ENCODE data around the gene NPHP1. TPM values are rescaled to one million over a fixed set of nuclear protein-coding genes. Genes with fewer than 3 reads are reported as not detected.

The NPHP1 gene
- total RNA-seq, 1 experiment from 2014 or later = 2.5 TPM

GRCh38 chr2:110124939-110125691 is 79.7 kb downstream of the NPHP1 start:
- H3K27ac Mint-ChIP-seq = no peak overlapping the region
- H3K4me1 Mint-ChIP-seq = no peaks in the 10 kb centered on the region
- no peak overlapping the region for H3K4me3 Mint-ChIP-seq
- H3K27me3 Mint-ChIP-seq (ENCODE audit: low read depth) = no peaks in the 10 kb centered on the region
- POLR2A ChIA-PET = no interaction called here
- ATAC-seq (no peak), DNase-seq (ENCODE audit: low spot score) (no peak)
- TF ChIP-seq, protein P1, sequence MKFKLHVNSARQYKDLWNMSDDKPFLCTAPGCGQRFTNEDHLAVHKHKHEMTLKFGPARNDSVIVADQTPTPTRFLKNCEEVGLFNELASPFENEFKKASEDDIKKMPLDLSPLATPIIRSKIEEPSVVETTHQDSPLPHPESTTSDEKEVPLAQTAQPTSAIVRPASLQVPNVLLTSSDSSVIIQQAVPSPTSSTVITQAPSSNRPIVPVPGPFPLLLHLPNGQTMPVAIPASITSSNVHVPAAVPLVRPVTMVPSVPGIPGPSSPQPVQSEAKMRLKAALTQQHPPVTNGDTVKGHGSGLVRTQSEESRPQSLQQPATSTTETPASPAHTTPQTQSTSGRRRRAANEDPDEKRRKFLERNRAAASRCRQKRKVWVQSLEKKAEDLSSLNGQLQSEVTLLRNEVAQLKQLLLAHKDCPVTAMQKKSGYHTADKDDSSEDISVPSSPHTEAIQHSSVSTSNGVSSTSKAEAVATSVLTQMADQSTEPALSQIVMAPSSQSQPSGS (CRISPR knock-in tag; IDR thresholded peaks at IDR 0.05; ENCODE audit: borderline replicate concordance, low read depth) = no peak
- no peak for TF ChIP-seq NR1H2 (CRISPR knock-in tag; IDR thresholded peaks at IDR 0.05)
- no peak for TF ChIP-seq SOX15 (CRISPR knock-in tag; IDR thresholded peaks at IDR 0.05)
- no peak for TF ChIP-seq NR2C2 (CRISPR knock-in tag; IDR thresholded peaks at IDR 0.05)
- no peak for TF ChIP-seq ZNF219 (CRISPR knock-in tag; IDR thresholded peaks at IDR 0.05; ENCODE audit: borderline replicate concordance)
- no peaks in the 10 kb centered on the region for H3K36me3 Mint-ChIP-seq
- H3K9me3 Mint-ChIP-seq = no peaks in the 10 kb centered on the region
- CTCF ChIA-PET = interaction anchor here (1.4 kb wide), 1 partner anchor 9 kb away, joined by 9 read pairs; the partner anchor contains the start of gene MALL

DNA sequence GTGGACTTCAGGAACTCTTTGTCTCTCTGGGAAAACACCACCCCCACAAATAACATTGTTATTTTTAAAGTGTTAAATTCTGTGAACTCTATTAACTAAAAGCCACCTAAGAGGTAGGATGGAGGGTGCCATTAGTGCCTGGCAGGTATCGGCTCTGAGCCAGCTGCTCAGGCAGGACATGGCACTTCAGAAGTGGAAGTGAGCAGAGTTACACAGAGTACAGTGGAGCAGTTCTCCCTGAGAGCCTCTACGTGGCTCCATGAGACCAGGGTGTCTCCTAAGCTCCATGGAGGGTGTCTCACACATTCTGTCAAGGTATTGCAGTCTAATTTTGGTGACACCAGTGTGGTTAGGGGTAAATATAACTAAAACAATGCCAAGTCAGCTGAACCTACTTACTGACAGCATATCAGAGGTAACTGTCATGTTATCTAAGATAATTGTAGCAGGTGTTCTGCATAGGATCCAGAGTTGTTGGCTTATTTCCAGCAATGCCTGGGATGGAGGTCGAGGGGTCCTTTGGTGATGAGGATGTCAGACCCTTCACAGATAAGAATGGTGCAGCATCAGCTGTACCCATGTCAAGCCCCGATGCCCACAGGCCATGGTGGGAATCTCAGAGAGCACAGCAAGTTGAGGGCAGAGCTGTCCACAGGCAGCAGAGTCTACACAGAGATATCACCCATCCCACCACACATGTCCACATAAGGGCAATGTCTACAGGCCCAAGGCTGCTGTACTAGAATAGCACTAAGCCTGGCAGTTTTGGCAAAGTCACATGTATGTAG is 80.6 kb downstream of the NPHP1 start:
- Mint-ChIP-seq H3K4me3 (no peak overlapping the region), H3K36me3 (no peaks in the 10 kb centered on the region), H3K9me3 (no peaks in the 10 kb centered on the region), H3K27me3 (ENCODE audit: low read depth) (no peaks in the 10 kb centered on the region), H3K4me1 (no peaks in the 10 kb centered on the region), H3K27ac (no peak overlapping the region)
- POLR2A ChIA-PET = no interaction called here
- DNase-seq (ENCODE audit: low spot score) = no peak
- TF ChIP-seq, protein P2, sequence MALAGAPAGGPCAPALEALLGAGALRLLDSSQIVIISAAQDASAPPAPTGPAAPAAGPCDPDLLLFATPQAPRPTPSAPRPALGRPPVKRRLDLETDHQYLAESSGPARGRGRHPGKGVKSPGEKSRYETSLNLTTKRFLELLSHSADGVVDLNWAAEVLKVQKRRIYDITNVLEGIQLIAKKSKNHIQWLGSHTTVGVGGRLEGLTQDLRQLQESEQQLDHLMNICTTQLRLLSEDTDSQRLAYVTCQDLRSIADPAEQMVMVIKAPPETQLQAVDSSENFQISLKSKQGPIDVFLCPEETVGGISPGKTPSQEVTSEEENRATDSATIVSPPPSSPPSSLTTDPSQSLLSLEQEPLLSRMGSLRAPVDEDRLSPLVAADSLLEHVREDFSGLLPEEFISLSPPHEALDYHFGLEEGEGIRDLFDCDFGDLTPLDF (CRISPR knock-in tag; IDR thresholded peaks at IDR 0.05) = no peak
- TF ChIP-seq, protein P1 (CRISPR knock-in tag; IDR thresholded peaks at IDR 0.05; ENCODE audit: borderline replicate concordance, low read depth) = no peak
- TF ChIP-seq RORB (CRISPR knock-in tag; IDR thresholded peaks at IDR 0.05) (no peak), ZNF219 (CRISPR knock-in tag; IDR thresholded peaks at IDR 0.05; ENCODE audit: borderline replicate concordance) (no peak), GTF2I (CRISPR knock-in tag; conservative IDR thresholded peaks at IDR 0.05) (no peak), MXD4 (CRISPR knock-in tag; IDR thresholded peaks at IDR 0.05; ENCODE audit: borderline replicate concordance) (no peak), GABPB1 (CRISPR knock-in tag; IDR thresholded peaks at IDR 0.05) (no peak), GRHL2 (CRISPR knock-in tag; IDR thresholded peaks at IDR 0.05; ENCODE audit: insufficient replicate concordance, severe bottlenecking) (no peak), PRRX2 (CRISPR knock-in tag; IDR thresholded peaks at IDR 0.05) (no peak), KAT7 (CRISPR knock-in tag; IDR thresholded peaks at IDR 0.05; ENCODE audit: borderline replicate concordance) (no peak), TEAD1 (CRISPR knock-in tag; IDR thresholded peaks at IDR 0.05) (no peak)
- TF ChIP-seq, protein P3, sequence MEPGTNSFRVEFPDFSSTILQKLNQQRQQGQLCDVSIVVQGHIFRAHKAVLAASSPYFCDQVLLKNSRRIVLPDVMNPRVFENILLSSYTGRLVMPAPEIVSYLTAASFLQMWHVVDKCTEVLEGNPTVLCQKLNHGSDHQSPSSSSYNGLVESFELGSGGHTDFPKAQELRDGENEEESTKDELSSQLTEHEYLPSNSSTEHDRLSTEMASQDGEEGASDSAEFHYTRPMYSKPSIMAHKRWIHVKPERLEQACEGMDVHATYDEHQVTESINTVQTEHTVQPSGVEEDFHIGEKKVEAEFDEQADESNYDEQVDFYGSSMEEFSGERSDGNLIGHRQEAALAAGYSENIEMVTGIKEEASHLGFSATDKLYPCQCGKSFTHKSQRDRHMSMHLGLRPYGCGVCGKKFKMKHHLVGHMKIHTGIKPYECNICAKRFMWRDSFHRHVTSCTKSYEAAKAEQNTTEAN (CRISPR knock-in tag; IDR thresholded peaks at IDR 0.05) = no peak
- TF ChIP-seq, protein P4, sequence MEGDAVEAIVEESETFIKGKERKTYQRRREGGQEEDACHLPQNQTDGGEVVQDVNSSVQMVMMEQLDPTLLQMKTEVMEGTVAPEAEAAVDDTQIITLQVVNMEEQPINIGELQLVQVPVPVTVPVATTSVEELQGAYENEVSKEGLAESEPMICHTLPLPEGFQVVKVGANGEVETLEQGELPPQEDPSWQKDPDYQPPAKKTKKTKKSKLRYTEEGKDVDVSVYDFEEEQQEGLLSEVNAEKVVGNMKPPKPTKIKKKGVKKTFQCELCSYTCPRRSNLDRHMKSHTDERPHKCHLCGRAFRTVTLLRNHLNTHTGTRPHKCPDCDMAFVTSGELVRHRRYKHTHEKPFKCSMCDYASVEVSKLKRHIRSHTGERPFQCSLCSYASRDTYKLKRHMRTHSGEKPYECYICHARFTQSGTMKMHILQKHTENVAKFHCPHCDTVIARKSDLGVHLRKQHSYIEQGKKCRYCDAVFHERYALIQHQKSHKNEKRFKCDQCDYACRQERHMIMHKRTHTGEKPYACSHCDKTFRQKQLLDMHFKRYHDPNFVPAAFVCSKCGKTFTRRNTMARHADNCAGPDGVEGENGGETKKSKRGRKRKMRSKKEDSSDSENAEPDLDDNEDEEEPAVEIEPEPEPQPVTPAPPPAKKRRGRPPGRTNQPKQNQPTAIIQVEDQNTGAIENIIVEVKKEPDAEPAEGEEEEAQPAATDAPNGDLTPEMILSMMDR (IDR thresholded peaks at IDR 0.05) = no peak
- TF ChIP-seq, protein P5, sequence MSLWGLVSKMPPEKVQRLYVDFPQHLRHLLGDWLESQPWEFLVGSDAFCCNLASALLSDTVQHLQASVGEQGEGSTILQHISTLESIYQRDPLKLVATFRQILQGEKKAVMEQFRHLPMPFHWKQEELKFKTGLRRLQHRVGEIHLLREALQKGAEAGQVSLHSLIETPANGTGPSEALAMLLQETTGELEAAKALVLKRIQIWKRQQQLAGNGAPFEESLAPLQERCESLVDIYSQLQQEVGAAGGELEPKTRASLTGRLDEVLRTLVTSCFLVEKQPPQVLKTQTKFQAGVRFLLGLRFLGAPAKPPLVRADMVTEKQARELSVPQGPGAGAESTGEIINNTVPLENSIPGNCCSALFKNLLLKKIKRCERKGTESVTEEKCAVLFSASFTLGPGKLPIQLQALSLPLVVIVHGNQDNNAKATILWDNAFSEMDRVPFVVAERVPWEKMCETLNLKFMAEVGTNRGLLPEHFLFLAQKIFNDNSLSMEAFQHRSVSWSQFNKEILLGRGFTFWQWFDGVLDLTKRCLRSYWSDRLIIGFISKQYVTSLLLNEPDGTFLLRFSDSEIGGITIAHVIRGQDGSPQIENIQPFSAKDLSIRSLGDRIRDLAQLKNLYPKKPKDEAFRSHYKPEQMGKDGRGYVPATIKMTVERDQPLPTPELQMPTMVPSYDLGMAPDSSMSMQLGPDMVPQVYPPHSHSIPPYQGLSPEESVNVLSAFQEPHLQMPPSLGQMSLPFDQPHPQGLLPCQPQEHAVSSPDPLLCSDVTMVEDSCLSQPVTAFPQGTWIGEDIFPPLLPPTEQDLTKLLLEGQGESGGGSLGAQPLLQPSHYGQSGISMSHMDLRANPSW (CRISPR knock-in tag; conservative IDR thresholded peaks at IDR 0.05; ENCODE audit: low read depth) = no peak
- no peak for ATAC-seq
- CTCF ChIA-PET = interaction anchor here (0.6 to 1.4 kb wide), 2 partner anchors 8 to 919 kb away, joined by 3 to 9 read pairs; partner anchors contain the start of gene MALL
